SKM-1 (cell line): ENCODE results near the gene PKP3.
"Not testable (repeated sequence)": the region's sequence is repeated elsewhere in the genome, so short reads cannot be mapped to it uniquely, and the experiment has no call there.

ENCODE experiments used
- DNase-seq: peaks from one replicate; lab custom pipeline; 2025; ENCODE audit not compliant: unreplicated experiment; lab: John Stamatoyannopoulos, UW

PKP3 gene

DNA sequence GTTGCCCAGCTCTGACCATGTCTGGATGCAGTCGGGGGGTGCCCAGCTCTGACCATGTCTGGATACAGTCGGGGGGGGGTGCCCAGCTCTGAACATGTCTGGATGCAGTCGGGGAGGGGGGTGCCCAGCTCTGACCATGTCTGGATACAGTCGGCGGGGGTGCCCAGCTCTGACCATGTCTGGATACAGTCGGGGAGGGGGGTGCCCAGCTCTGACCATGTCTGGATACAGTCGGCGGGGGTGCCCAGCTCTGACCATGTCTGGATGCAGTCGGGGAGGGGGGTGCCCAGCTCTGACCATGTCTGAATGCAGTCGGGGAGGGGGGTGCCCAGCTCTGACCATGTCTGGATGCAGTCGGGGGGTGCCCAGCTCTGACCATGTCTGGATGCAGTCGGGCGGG, 16.7 kb downstream of the PKP3 start:
- not testable (repeated sequence) for DNase-seq

DNA sequence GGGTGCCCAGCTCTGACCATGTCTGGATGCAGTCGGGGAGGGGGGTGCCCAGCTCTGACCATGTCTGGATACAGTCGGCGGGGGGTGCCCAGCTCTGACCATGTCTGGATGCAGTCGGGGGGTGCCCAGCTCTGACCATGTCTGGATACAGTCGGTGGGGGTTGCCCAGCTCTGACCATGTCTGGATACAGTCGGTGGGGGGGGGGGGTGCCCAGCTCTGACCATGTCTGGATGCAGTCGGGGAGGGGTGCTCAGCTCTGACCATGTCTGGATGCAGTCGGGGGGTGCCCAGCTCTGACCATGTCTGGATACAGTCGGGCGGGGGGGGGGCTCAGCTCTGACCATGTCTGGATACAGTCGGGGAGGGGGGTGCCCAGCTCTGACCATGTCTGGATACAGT, 17.5 kb downstream of the PKP3 start:
- not testable (repeated sequence) for DNase-seq

DNA sequence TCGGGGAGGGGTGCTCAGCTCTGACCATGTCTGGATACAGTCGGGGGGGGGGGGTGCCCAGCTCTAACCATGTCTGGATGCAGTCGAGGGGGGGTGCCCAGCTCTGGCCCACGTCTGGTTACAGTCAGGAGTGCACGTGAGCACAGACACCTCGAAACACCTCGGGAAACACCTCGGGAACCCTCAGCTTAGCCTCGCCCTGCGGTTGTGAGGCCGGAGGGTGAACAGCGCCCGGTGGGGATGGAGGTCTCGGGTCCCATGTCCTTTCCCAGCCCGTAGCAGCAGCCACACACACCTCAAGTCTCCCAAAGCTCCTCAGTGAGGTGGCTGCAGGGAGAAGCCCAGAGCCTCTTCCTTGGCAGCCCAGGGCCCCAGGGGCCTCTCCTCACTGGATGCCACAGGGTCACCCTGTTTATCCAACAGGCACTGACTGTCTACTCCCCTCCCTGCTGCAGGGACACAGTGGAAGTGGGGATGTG, 18.7 kb downstream of the PKP3 start:
- DNase-seq: no peak

DNA sequence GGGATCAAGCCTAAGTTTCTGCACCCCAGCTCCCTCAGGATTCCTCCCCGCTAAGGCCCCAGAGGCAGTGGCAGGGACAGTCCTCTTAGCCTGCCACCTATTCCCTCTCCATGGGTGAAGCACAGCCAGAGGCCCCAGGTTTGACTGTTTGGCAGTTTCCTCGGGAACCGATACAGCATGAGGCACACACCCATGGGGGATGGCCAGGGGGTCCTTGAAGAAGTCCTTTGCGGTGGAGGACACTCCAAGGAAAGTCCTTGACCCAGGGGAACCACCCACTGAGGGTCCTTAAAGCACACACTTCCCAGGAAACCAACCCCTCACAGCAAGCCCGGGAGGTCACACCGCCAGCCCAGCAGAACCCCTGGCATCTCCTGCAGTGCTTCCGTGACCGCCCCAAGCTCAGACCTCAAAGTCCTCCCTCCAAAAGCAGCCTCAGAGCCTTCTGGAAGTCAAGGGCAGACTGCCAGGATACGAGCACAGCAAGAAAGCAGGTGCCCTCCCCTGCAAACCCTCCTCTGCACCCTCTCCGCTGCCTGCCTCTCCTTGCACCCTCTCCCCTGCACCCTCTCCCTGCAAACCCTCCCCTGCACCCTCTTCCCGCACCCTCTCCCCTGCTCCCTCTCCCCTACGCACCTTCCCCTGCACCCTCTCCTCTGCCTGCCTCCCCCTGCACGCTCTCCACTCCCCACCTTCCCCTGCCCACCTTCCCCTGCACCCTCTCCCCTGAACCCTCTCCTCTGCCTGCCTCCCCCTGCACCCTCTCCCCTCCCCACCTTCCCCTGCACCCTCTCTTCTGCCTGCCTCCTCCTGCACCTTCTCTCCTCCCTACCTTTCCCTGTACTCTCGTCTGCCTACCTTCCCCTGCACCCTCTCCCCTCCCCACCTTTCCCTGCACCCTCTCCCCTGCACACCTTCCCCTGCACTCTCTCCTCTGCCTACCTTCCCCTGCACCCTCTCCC, 19.4 kb downstream of the PKP3 start:
- DNase-seq: no peak

DNA sequence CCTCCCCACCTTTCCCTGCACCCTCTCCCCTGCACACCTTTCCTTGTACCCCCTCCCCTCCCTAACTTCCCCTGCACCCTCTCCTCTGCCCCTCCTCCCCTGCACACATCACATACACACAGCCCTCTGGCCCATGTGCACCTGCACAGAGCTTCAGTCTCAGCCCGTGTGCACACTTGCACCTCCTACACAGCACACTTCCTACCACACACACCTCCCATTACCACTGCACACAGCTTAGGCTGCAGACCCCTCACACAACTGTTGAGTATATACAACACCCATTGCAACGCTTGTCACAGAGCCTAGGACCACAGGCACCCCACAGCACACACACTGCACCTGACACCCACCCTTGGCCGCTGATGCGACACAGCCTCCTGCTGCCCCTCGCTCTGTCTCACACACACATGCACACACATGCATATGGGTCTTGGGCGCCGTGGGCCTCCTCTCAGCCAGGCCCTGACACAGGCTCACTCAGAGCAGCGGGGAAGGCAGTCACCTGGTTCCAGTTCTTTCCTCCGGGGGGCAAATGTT, 20.4 kb downstream of the PKP3 start:
- DNase-seq: no peak

DNA sequence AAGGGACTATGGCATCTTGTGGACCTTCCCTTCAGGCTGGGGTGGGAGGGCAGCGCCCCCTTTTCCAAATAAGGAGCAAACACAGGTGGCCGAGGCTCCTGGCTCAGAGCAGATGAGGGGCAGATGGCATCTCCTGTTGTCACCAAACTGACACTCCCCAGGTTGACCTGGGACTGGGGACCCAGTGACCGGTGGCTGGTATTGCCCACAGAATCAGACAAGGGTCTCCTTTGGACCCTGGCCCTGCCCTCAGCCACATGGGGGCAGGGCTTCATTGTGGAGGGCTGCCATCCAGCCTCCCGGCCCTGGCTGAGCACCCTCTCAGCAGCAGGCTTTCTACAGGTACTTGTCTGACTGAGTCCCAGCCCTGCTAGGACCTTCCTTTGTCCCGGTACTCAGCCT, 21.6 kb downstream of the PKP3 start:
- no peak for DNase-seq

DNA sequence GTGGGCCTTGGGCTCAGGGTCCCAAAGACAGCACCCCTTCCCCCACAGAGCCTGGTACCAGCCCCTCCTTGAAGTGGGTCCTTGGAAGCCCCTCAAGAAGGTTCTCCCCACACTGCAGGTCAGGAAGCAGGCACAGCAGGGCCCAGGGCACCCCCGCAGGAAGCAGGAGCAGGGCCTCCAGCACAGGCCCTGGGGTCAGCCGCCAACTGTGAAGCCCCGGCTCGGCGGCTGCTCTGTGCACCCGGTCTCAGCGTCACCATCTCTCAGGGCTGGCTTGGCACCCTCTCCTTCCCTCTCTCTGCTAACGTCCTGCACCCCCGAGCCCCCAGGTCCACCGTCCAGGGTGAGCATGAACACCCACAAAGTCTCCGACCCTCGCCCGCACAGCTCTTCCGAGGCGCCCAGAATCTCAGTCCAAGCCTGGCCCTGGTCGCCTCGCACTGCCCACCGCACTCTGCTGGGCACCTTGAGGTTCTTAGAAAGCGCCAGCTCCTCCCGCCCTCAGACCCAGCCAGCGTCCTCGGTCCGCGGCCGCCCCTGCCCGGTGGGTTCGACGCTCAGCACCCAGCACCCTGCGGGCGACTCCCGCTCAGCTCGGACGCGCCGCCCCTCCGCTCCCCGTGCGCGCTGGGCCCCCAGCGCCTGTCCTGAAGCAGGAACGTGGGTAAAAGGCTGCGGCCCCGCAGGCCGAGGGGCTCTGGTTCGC, 22.2 kb downstream of the PKP3 start:
- no peak for DNase-seq

DNA sequence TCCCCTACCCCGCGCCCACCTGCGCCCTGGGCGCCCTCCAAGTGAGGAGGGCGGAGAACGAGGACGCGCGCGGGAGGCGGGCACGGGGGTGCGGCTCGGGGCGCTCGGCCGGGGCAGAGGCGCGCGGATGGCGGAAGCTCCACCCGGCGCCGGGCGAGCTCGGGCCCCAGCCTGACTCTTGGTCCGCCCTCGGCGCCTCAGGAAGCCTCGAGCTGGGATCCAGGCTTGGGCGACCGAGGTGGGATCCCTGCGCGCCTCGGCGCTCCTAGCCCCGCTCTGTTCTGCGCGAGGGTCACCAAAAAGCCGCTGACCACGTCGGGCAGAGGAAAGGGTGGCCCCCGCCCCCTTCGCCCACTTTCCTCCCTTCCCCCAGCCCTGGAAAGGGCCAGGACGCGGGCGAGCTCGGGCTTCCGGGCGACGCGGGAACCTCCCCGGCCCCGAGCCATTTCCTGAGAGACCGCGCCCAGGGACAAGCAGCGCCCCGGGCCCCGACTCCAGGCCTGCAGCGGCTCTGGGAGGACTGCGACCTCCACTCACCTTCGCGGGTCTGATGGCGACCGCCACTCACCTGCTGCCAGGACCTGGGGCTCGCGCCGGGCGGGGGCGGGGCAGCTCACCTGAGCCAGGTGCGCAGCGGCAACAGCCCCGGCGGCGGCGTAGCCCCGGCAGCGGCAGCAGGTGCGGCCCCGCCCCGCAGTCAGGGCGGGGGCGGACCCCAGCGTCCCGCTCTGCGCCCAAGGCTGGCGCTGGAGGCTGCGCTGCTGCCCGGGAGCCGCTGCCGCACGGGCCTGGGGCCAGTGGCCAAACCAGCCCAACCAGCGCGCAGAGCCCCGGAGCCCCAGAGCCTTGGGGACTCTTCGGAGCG, 23.0 kb downstream of the PKP3 start:
- no peak for DNase-seq

DNA sequence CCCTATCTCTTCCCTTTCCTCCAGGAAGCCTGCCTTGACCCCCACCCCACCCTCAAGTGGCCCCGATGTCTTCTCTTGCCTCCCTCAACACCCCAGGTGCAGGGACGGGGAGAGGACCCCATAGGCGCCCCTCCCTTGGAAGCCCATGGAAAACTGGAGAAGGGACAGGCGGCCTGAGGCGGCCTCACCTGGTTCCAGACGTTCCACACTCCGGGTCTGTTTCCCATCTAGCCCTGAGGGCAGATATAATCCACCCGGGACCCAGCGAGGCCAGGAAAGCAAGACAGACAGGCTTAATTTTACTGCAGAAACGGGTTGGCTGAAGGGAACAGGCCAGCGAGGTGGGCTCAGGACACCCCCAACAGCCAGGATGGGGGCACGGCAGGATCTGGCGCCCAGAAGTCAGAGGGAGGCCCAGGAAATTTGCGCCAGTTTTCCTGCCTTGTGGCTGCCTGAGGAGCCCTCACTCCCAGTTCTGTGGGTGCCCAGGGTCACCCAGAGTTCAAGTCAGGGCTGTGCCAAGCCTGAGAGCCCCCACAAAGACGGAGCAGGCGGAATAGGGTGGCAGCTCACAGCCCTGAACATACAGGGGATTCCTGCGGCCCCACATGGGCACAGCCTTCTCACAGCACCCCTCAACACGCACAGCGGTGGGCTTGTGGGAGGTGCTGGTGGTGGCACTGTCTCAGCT, 23.8 kb downstream of the PKP3 start:
- DNase-seq: no peak

DNA sequence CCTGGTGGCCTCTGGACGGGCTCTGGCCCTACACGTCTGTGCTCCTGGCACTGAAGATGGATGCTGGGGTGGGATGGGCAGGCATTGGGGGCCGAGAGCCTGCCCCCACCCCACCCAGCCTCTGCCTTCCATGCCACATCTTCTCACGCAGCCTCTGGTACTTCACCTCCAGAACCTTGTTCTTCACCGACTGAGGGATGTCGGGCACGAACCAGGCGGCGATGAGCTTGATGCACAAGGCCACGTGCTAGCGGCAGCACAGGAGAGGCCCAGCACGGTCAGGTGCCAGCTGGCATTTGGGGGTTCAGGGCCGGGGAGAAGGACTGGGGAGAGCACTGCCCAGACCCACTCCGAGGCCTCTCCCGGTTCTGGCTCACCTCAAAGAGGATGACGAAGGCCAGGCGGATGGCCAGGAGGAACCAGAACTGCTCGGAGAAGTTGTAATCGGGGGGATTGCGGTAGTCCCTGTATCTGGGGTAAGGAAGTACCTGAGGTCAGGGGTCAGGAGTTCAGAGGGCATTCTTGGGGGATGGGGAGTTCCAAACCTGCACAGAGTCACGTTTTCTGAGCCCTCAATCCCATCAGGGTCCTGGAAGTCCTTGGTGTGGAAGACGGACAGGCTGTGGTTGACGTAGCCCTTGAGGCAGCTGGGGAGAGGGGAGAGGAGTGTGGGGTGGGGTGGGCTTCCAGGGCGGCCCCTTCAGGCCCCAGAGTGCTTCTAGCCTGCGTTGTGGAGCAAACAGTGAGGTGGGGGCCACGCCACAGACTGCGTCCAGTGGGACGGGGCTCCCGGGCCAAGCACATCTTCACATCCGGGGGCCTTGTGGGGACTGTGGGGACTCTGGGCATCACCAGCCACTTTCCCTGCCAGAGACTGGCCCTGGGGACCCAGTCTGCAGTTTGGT, 24.6 kb downstream of the PKP3 start:
- DNase-seq: no peak

DNA sequence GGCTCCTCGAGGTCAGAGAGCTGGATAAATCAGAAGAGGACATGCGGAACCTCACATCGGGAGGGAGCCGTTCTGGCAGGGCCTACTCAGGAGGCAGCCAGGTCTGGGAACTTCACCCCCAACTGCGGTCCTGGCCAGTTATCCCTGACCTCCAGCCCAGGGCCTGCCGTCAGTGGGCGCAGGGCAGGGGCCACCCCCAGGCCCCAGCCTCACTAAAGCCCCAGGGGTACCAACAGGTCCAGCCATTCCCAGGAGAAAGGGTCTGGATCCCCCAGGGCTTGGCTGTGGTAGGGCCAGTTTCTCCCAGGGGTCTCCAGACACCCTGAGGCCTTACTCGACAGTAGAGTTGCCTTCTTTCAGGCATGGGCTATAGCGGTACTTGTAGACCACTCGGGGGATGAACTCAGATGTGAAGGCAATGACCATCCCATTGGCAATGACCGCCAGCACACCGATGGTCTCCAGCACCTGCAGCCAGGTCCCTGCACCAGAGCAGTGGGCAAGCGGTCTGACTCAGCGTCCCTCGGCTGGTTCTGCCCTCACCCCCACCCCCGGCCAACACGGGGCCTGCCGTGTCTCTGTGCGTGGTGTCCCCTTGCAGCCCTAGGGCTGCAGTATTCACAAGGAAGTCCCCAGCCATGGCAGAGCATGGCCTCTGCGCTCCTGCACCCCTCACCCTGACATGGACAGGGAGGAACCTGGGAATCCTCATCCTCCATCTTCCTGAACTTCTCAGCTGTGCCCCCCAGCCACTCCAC, 25.4 kb downstream of the PKP3 start:
- no peak for DNase-seq

DNA sequence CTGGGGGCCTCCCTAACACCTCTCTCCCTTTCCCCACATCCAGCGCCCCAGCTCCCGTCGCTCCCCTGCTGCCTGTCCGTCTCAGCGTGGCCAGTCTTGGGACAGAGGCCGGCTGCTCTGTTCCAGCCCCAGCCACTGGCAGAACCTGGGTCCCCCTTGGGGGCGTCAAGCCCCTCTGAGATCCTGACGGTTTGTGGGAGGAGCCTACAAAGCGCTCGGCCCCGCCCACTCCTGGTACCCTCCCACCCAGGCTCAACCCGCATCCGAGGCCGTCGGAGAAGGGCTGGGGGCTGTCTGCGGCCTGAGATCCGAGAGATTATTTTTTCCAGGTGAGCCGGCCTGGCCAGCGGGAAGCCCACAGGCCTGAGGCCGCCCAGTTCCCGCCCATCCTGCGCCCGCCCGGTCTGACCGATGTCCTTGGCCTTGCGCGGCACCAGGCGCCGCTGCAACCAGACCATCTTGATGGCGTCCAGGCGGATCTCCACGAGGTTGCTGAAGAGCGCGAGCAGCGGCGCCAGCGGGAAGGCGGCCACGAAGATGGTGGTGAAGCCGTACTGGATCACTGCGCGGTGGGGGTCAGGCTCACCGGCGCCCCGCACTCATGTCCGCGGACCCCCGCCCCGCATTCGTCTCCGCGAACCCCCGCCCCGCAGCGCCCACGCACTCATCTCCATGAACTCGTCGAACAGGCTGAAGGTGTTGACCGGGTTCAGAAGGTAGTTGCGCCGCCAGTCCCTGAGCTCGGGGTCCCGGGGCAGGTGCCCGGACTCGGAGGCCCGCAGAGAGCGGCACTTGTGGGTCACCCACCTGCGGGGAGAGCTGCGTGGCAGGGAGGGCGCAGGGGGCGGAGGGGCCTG, 26.3 kb downstream of the PKP3 start:
- DNase-seq: no peak

DNA sequence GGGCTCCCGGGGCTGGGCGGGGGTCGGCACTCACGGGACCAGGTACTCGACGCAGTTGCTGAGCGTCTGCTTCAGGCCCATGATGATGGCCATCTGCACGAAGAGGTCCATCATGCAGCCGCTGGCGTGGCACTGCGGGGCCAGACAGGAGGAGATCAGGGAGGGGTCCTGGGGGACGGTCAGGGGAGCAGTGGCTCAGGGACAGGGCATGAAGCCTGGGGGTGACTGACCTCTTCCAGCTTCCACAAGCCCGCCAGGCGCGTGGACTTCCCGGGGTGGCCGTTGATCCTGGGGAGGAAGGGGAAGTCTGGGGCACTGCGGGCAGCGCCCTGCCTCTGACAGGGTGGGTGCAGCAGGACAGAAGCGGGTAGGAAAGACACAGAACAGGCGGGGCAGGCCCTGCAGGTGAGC, 26.9 kb downstream of the PKP3 start:
- no peak for DNase-seq

DNA sequence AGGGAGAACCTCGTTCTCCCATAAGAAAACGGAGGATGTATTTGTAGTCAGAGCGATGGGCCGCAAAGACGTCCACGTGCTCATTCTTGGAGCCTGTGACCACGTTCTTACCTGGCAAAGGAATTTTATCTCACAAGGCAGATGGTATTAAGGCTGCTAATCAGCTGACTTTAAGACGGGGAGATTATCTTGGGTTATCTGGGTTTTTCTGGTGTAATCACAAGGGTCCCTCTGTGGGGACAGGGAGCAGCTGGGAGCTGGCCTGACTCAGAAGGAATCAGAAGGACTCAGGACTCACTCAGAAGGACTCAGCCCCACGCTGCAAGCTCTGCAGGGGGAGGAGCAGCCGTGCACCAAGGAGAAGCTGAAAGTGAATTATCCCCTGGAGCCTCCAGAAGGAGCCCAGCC, 28.2 kb downstream of the PKP3 start:
- DNase-seq: no peak

DNA sequence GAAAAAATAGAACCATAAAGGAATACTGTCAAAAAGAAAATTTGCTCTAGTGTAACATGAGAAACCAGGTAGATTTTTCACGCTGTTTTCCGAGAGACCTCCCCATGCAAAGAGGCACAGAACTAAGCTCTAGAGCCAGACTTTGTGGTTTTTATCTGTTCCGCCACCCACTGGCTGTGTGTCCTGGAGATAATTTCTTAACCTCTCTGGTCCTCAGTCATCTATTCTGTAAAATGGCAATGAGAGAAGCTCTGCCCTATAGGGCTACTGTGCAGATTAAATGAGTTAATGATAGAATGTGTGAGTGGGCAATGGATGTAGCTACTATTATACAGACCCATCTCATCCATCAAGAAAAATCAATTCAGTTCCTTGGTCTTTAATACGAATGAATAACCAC, 30.2 kb downstream of the PKP3 start:
- DNase-seq: no peak

DNA sequence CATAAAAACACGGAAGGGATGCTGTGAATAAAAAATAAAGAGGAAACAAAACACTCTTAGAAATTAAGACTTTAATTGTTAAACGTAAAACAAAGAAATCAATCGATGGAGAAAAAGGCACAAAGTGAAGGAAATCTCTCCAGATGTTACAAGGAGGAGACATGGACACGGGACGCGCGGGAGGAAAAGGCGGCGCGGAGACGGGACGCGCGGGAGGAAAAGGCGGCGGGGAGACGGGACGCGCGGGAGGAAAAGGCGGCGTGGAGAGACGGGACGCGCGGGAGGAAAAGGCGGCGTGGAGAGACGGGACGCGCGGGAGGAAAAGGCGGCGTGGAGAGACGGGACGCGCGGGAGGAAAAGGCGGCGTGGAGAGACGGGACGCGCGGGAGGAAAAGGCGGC, 30.8 kb downstream of the PKP3 start:
- not testable (repeated sequence) for DNase-seq

DNA sequence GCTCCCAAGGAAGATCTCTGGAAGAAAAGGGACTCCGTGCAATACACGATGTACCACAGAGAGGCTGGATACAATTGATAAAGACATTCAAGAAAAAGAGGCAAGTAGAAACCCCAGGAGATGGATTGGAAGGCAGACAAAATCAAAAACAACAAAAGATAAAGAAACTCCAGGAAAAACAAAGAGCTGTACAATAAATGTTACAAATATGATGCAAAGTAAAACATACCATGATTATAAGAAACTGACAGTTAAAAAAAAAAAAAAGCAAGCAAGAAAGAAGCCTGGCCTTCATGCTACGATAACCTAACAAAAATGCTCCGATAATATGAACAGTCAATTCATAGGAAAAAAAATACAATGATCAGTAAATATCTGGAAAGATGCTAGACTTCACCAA, 31.3 kb downstream of the PKP3 start:
- no peak for DNase-seq

DNA sequence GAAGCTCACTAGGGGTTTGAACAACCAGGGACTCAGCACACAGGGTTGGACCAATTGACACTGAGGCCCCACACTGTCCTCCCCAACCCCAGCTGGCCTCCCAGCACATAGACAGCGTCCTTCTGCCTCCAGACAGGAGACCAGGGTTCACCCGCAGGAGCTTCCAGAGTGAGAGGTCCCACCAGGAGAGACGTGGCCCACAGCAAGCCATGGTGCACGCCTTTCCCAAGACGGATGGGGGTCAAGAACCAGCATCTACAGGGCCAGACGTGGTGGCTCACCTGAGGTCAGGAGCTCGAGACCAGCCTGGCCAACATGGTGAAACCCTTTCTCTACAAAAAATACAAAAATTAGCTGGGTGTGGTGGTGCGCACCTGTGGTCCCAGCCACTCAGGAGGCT, 32.8 kb downstream of the PKP3 start:
- DNase-seq: no peak
